Measurements from ENCODE around the gene TMTC3.
"Not testable (repeated sequence)": the region's sequence is repeated elsewhere in the genome, so short reads cannot be mapped to it uniquely, and the experiment has no call there.

TMTC3 gene

GRCh38 chr12:88194868-88195267 is 52.8 kb downstream of the TMTC3 start:
- no peak for TF ChIP-seq CTCF (IDR thresholded peaks at IDR 0.05)

GRCh38 chr12:88200029-88200428 is 57.9 kb downstream of the TMTC3 start:
- TF ChIP-seq CTCF (IDR thresholded peaks at IDR 0.05): no peak
- H3K4me3 ChIP-seq: no peak overlapping the region
- no peak for DNase-seq (ENCODE audit: low spot score)
- no peak overlapping the region for H3K27ac ChIP-seq

More at GRCh38 chr12:88194868-88195267, 52.8 kb downstream of the TMTC3 start:
- Histone ChIP-seq H3K4me3 (no peak overlapping the region), H3K27ac (no peak overlapping the region)
- DNase-seq (ENCODE audit: low spot score): no peak

GRCh38 chr12:88202500-88202899 is 60.4 kb downstream of the TMTC3 start:
- no peak for TF ChIP-seq CTCF (IDR thresholded peaks at IDR 0.05)
- DNase-seq (ENCODE audit: low spot score): no peak
- Histone ChIP-seq H3K27ac (no peak overlapping the region), H3K4me3 (no peak overlapping the region)

GRCh38 chr12:88206601-88207000 is 64.5 kb downstream of the TMTC3 start:
- Histone ChIP-seq H3K4me3 (no peak overlapping the region), H3K27ac (no peak overlapping the region)
- TF ChIP-seq CTCF (IDR thresholded peaks at IDR 0.05): no peak
- DNase-seq (ENCODE audit: low spot score): no peak

- TF ChIP-seq CTCF (IDR thresholded peaks at IDR 0.05): no peak
Observed at GRCh38 chr12:88207921-88208620, 66.0 kb downstream of the TMTC3 start.

GRCh38 chr12:88208661-88209060 is 66.6 kb downstream of the TMTC3 start:
- DNase-seq (ENCODE audit: low spot score): no peak
- no peak for TF ChIP-seq CTCF (IDR thresholded peaks at IDR 0.05)
- Histone ChIP-seq H3K27ac (no peak overlapping the region), H3K4me3 (no peak overlapping the region)

More at GRCh38 chr12:88207921-88208620, 66.0 kb downstream of the TMTC3 start:
- DNase-seq (ENCODE audit: low spot score): no peak
- H3K27ac ChIP-seq: no peak overlapping the region
- no peak overlapping the region for H3K4me3 ChIP-seq

GRCh38 chr12:88210311-88210710 is 68.2 kb downstream of the TMTC3 start:
- H3K27ac ChIP-seq; H3K4me3 ChIP-seq; DNase-seq (ENCODE audit: low spot score): not testable (repeated sequence)

All from coronary artery (tissue), 2 donors.